ENCODE data around the gene ODAD3.
"Not testable (repeated sequence)": the region's sequence is repeated elsewhere in the genome, so short reads cannot be mapped to it uniquely, and the experiment has no call there.

DNA sequence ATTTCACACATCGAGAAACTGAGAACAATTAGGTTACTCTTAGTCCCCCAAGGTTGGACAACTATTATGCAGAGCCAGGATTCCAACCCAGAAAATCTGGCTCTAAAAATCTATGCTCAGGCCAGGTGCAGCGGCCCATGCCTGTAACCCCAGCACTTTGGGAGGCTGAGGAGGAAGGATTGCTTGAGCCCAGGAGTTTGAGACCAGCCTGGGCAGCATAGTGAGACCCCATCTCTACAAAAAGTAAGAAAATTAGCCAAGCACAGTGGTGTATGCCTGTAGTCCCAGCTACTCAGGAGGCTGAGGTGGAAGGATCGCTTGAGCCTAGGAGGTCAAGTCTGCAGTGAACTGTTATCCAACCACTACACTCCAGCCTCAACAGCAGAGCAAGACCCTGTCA, 1.4 kb downstream of the ODAD3 start:
- TF ChIP-seq, protein P1, sequence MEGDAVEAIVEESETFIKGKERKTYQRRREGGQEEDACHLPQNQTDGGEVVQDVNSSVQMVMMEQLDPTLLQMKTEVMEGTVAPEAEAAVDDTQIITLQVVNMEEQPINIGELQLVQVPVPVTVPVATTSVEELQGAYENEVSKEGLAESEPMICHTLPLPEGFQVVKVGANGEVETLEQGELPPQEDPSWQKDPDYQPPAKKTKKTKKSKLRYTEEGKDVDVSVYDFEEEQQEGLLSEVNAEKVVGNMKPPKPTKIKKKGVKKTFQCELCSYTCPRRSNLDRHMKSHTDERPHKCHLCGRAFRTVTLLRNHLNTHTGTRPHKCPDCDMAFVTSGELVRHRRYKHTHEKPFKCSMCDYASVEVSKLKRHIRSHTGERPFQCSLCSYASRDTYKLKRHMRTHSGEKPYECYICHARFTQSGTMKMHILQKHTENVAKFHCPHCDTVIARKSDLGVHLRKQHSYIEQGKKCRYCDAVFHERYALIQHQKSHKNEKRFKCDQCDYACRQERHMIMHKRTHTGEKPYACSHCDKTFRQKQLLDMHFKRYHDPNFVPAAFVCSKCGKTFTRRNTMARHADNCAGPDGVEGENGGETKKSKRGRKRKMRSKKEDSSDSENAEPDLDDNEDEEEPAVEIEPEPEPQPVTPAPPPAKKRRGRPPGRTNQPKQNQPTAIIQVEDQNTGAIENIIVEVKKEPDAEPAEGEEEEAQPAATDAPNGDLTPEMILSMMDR (IDR thresholded peaks at IDR 0.05; ENCODE audit: insufficient read depth, low read depth, low read length) = not testable (repeated sequence)
- TF ChIP-seq EZH2 (IDR thresholded peaks at IDR 0.05; ENCODE audit: insufficient read depth, low read length) = not testable (repeated sequence)
